Breast epithelium (tissue), 3 donors: ENCODE results near the gene H6PD.
A peak's percentile ranks its signal among the peaks of the same experiment; 100 is the strongest.

Experiments
- CTCF ChIP-seq, 3 donors: fragments of 450-650 bp; IDR thresholded peaks; one replicate each; pipeline ENCODE4 v1.5.1; 2016 to 2017; ENCODE audit warnings: antibody characterized with exemption in 3 of 3, mild to moderate bottlenecking in 3 of 3, moderate library complexity in 3 of 3
- POLR2A ChIP-seq: fragments of 450-650 bp; IDR thresholded peaks from one replicate; pipeline ENCODE4 v1.6.1; 2016; ENCODE audit warnings: antibody characterized with exemption, mild to moderate bottlenecking, moderate library complexity
- POLR2AphosphoS5 ChIP-seq, 3 donors: sonication (generic); formaldehyde crosslinking; IDR thresholded peaks; one replicate each; pipeline ENCODE4 v1.6.1; 2017; ENCODE audit warnings: antibody characterized with exemption in 3 of 3

GRCh38 chr1:9233241-9233941 lies 1.2 kb upstream of the H6PD start:
- TF ChIP-seq CTCF (IDR thresholded peaks at IDR 0.05) (peak in 1 of 3 donors; percentile 2), POLR2A (no peak), POLR2AphosphoS5 (IDR thresholded peaks at IDR 0.05) (peak; percentile 61 to 100 (median 98))
